ENCODE data around the gene TACR1.

TACR1 gene

DNA sequence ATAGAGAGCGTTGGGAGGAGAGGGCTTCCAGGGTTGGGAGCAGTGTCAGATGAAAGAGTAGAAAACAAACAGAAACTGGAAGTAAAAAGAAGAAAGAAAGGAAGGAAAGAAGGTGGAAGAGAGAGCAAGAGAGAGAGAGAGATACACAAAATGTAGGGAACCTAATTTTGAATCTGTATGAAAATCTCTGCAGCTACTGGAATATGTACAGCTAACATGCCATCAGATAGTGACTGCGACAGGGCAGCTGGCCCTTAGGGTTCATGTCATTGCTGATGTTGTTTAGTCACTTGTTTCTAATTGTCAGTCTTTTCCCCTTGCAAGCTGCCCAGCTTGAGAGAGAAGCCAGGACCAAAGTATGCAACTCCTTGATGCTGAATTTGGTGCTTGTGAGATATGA, 155.0 kb downstream of the TACR1 start:
- no peak for DNase-seq

GRCh38 chr2:75042823-75043222, 156.5 kb downstream of the TACR1 start:
- no peak for DNase-seq

- no peak for DNase-seq
These were observed 157.4 kb downstream of the TACR1 start for GRCh38 chr2:75041731-75042600.

DNA sequence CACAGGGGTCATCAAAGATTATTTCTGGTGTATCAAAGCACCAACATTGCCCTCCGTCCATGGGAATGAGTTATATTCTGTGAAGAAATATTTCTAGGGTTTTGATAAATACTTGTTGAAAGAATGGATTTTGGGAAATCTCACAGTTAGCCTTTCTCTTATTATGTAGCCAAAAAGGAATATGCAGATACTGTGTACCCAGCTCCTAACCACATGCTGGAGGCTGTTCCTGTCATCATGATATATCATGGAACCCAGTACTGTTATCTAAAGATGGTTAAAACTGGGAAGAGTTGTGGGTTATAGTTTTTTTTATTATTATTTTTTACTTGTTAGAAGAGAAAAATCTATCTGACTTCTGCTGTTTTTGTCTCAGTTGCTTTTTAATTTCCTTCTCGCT, 158.1 kb downstream of the TACR1 start:
- DNase-seq: no peak

DNA sequence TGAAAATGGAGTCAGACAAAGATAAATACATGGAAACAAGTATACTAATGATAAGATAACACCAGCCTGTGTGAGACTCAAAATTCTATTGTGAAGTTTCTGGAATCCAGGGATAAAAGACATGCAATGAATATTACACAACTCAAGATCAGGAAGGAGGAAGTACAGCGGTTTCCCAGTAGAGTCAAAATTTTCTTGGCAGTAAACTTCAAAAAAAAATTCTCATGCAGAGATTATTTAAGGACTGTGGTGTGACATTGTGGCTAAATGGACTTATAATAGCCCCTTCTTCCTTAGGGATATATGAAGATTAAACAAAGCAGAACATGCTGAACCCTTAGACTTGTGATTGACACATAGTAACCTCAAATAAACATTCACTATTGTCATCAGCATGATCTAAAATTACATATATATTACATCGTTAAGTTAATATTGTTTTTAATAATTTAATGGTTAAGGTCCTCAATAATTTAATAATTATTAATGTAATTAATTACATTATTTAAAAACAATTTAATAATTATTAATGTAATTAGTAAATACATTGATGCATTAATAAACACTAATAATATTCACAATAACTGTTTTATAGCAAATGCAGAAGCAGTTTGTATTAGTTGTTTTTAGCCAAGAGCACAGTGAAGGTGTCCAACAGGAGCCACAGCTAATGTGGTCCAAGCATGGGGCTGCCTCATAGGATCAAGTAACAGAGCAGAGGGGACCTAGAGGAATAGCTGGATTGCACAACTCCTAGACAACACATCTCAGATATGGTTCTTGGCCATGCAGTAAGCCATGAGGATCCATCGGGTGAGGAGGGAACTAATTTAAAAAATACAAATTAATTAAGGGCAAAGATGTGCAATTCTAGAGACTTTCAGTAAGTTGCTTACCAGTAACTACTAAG, 163.6 kb downstream of the TACR1 start:
- DNase-seq: no peak

DNA sequence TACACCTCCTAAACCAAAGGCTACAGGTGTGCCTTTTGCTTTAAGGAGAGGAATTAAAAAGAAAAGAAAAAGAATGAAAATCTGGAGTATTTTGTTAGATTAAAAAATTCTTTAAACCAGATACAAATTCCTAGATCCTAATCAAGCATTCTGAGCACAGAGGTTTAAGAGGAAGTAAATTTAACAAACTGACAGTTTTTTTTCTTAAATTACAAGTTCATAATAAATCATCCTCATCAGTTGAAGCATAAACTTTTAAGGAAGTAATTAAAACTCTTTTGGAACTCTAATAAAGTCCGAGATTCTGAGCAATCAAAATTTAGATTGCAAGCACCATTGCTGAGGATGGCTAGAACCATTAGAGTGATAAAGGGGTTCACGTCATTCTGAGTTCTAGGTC, 165.8 kb downstream of the TACR1 start:
- DNase-seq: no peak

DNA sequence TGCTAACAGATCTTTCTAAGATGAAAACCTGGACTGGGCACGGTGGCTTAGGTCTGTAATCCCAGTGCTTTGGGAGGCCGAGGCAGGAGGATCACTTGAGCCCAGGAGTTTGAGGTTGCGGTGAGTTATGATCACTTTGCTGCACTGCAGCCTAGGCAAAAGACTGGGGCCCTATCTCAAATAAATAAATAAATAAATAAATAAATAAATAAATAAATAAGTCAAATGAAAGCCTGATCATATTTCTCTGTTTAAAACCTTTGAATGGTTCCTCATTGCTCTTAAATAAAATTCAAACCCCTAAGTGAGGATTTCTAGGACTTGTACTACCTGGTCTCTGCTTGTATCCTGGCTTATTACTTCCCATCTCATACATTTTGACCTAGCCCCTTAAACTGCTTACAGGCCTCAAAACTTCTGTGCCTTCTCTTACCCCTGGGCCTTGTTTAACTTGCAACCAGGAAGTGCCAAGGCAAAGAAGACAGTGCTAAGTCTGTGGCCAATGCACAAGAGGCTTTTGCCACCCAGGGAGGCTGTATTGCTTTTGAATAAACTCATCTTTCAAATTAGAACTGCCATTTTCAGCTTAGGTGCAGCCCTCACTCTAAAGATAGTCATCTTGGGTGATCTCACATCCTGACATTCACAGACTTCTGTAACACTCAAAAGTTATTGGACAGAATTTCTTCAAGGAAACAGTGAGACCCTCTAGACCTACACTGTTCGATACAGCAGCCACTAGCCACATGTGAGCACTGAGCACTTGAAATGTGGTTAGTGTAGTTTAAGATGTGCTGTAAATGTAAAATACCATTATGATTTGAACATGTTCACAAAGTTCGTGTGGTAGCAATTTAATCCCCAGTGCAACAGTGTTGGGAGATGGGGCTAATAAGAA, 167.2 kb downstream of the TACR1 start:
- DNase-seq: no peak

- no peak for DNase-seq
These were observed 168.1 kb downstream of the TACR1 start for GRCh38 chr2:75031171-75031570.

- DNase-seq: no peak
These were observed 168.9 kb downstream of the TACR1 start for GRCh38 chr2:75030218-75031009.

GRCh38 chr2:75027886-75028285, 171.4 kb downstream of the TACR1 start:
- DNase-seq: no peak

DNA sequence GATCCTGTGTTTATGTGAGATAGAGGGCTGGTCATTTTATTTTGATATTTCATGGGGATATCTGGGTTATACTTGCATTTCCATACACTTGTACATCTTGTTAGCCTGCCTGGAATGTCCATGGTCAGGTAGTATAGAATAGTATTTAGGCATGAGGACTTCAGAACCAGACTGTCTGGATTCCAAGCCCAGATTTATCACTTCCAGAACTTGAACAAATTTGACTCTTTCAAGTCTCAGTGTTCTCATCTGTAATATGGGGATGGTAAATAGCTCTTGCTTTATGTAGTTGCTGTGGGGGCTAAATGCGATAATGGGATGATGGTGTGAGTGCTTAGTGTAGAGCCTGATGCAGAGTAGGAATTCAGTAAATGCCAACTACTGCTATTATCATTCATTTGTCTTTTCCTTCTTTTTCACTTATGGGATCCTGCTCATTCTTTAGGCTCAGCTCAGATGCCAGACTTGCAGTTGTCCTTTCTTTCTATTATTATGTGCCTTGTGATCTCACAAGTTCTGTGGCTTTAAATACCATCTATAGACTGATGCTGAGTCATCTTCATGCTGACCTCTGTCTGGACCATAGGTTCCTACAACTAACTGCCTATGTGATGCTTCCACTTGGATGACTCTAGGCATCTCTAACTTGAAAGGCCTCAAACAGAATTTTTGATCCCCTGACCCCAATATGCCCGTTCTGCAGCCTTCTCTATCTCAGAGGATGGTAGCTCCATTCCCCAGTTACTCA, 173.5 kb downstream of the TACR1 start:
- no peak for DNase-seq

DNA sequence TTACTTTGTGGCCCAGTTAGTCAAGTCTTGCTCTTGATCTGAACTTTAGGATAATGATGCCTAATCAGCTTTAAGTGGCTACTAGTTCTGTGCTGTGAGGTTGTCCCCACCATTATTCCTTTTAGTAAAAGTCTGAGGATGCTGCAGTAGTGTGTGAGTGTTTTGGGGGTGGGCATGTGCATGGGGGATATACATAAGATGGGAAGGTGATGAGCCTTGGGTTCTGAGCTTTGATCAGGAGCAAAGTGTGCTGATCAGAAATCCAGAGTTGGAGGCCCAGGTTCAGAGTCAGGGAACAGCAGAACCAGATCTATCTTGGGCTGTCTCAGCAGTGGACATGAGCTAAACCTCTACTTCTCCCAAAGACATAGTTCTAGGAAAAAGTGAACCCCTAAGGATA, 174.1 kb downstream of the TACR1 start:
- DNase-seq: no peak

DNA sequence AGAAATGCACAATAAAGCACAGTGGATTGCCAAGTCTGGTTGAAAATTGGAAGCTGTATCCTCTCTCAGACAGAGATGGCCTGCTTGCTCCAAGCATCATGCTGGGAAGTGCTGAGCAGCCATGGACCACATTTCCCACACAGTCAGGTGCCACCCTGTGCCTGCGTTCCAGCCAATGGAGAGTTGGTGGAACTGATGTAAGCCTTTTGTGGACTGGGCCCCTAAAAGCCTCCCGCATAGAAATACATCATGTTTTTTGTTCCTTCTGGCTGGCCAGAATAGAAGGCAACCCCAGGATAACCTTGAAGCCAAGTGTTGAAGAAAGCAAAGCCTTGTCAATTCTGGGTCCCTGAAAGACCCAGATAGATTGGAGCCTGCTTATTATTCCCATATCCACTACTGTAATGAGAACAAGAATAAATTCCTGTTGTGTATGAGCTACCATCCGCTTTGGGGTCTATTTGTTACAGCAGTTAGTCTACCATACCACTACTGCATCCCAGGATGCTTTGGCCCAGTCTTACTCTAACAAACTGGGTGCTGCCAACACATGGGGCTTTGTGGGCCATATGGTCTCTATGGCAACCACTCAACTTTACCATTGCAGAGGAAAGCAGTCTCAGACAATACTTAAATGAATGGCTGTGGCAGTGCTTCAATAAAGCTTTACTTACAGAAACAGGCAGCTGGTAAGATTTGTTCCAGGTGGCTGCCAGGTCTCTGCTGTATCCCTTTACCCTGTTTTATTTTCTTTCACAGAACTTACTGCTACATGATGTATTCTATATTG, 175.5 kb downstream of the TACR1 start:
- DNase-seq: peak; percentile 32

DNA sequence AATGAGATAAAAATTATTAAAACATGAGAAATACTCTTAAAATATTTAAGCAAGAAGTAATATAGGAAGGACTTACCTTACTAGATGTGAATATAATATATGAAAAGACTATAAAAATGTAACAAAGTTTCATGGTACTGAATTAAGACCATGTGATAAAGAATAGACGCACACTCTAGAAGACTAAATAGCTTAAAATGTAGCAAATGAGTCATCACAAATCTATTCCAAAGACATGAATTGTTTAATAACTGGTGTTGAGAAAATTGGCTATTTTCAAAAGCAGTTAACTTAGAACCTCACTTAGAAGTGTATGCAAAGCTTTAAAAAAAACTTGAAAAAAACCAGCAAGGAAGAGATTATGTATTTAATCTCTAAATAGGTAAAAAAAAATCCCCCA, 176.8 kb downstream of the TACR1 start:
- DNase-seq: no peak

DNA sequence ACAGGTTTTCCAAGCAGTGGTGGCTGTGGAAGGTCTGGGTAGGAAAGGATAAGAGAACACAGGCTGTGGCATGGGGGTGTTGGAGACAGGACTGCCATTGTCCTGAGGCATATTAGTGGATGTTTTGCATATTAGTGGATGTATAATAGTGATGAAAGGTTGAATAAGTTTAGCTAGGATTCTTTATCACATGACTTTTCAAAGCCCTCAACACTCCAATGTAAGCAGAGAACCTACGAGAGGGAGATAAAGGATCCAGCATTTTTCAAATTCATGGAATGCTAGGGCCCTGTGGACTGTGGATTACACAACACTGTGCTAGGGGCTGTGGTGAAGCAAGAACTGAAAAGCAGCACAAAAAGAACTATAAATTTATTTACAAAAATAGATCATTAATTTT, 177.6 kb downstream of the TACR1 start:
- DNase-seq: no peak

GRCh38 chr2:75020476-75020875, 178.8 kb downstream of the TACR1 start:
- no peak for DNase-seq

GRCh38 chr2:75019790-75020189, 179.5 kb downstream of the TACR1 start:
- DNase-seq: no peak

GRCh38 chr2:75018162-75018561, 181.2 kb downstream of the TACR1 start:
- DNase-seq: no peak

DNA sequence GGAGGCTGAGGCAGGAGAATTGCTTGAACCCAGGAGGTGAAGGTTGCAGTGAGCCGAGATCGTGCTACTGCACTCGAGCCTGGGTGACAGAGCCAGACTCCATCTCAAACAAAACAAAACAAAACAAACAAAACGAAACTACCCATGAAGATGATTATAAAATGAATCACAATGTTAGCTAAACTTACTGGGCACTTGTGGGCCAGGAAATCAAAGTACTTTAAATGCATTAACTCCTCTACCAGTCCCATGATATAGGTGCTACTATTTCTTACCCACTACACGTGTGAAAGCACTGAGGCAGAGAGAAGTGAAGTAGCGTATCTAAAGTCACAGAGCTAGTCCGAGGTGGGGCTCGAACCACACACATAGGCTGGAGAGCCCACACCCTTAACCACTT, 187.2 kb downstream of the TACR1 start:
- DNase-seq: peak; percentile 20

DNA sequence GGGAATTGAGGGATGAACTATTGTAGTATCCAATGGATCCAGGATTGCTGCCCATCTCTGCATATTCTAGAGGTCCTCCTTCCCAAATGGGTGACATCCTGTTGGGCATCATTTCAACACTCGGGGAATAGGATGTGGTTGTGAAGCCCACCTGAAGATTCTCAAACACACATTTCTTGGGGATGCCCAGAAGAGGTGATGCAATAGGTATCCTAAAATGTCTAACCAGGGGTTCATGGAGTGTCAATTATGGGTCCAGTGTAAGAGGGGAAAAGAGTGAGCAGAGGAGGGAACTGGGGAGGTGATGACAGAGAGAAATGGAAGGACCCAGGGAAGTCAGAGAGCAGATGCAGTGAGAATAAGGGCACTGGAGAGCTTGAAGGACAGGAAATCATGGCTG, 188.7 kb downstream of the TACR1 start:
- DNase-seq: no peak

All from DMS53 (cell line).